Measurements from ENCODE around the gene FNDC5.

Gene FNDC5

GRCh38 chr1:32884032-32884372, 13.3 kb upstream of the FNDC5 start:
- DNase-seq (ENCODE audit: low read depth in 2 of 2), result no peak

GRCh38 chr1:32883338-32884031, 12.8 kb upstream of the FNDC5 start:
- no peak for DNase-seq (ENCODE audit: low read depth in 2 of 2)

- DNase-seq (ENCODE audit: low read depth in 2 of 2), result no peak
Observed at GRCh38 chr1:32881871-32882850, 11.4 kb upstream of the FNDC5 start.

- DNase-seq (ENCODE audit: low read depth in 2 of 2), result no peak
Observed at GRCh38 chr1:32881291-32881690, 10.6 kb upstream of the FNDC5 start.

- no peak for DNase-seq (ENCODE audit: low read depth in 2 of 2)
Observed at GRCh38 chr1:32878637-32879041, 7.9 kb upstream of the FNDC5 start.

GRCh38 chr1:32878183-32878582, 7.5 kb upstream of the FNDC5 start:
- no peak for DNase-seq (ENCODE audit: low read depth in 2 of 2)

- DNase-seq (ENCODE audit: low read depth in 2 of 2), result no peak
Observed at GRCh38 chr1:32877211-32878110, 6.7 kb upstream of the FNDC5 start.

GRCh38 chr1:32876341-32877210, 5.9 kb upstream of the FNDC5 start:
- DNase-seq (ENCODE audit: low read depth in 2 of 2), result peak in 1 of 2 donors; percentile 20

- no peak for DNase-seq (ENCODE audit: low read depth in 2 of 2)
Observed at GRCh38 chr1:32874860-32875752, 4.4 kb upstream of the FNDC5 start.

- no peak for DNase-seq (ENCODE audit: low read depth in 2 of 2)
Observed at GRCh38 chr1:32873484-32873883, 2.8 kb upstream of the FNDC5 start.

GRCh38 chr1:32872192-32872460, 1.4 kb upstream of the FNDC5 start:
- no peak for DNase-seq (ENCODE audit: low read depth in 2 of 2)

- DNase-seq (ENCODE audit: low read depth in 2 of 2), result no peak
Observed at GRCh38 chr1:32871364-32872191, 866 bp upstream of the FNDC5 start.

- DNase-seq (ENCODE audit: low read depth in 2 of 2), result no peak
Observed at GRCh38 chr1:32869923-32870614, 643 bp downstream of the FNDC5 start.

GRCh38 chr1:32868806-32869455, 1.8 kb downstream of the FNDC5 start:
- DNase-seq (ENCODE audit: low read depth in 2 of 2), result no peak

GRCh38 chr1:32868085-32868484, 2.6 kb downstream of the FNDC5 start:
- no peak for DNase-seq (ENCODE audit: low read depth in 2 of 2)

- no peak for DNase-seq (ENCODE audit: low read depth in 2 of 2)
Observed at GRCh38 chr1:32867671-32868070, 3.0 kb downstream of the FNDC5 start.

GRCh38 chr1:32867151-32867550, 3.6 kb downstream of the FNDC5 start:
- no peak for DNase-seq (ENCODE audit: low read depth in 2 of 2)

All from stimulated activated CD8-positive, alpha-beta memory T cell treated with anti-CD3 and anti-CD28 coated beads, Interleukin-7, amount 100 ng/mL, for 1 hour (primary cell).